Measurements from ENCODE around the gene RDH12.
"Not testable (repeated sequence)": the region's sequence is repeated elsewhere in the genome, so short reads cannot be mapped to it uniquely, and the experiment has no call there.

The RDH12 gene

GRCh38 chr14:67701492-67701891 lies at the start of gene RDH12:
TSS of gene RDH12 (plus strand) at chr14:67701886. CDS start at chr14:67722643, 20,757 bp downstream.
- H3K4me3 ChIP-seq (ENCODE audit: low read depth, low read length); DNase-seq (ENCODE audit: low read depth): not testable (repeated sequence)

DNA sequence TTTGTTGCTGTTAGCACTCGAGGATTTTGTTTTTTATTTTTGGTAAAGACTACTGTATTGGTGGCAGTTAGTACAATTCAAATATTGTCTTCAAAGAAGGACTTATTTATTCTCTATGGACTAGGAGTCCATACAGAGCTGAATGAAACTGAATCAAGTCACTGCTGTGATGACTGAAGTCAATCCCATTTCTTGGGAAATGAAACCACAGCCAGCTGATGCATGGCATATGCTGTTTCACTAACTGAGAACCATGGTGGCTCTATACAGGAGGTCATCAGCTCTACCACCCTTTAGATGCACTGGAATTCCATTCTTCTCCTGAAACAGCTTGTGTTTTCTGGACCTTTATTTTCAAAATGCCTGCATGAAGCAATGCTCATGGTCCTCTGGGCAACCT lies 49.5 kb upstream of the RDH12 start:
- no peak for DNase-seq (ENCODE audit: low read depth)
- no peak overlapping the region for H3K4me3 ChIP-seq (ENCODE audit: low read depth, low read length)

GRCh38 chr14:67653651-67654280 lies 47.9 kb upstream of the RDH12 start:
- DNase-seq (ENCODE audit: low read depth) = no peak
- H3K4me3 ChIP-seq (ENCODE audit: low read depth, low read length) = no peak overlapping the region

GRCh38 chr14:67663633-67664032 lies 38.1 kb upstream of the RDH12 start:
- no peak overlapping the region for H3K4me3 ChIP-seq (ENCODE audit: low read depth, low read length)
- DNase-seq (ENCODE audit: low read depth) = no peak

DNA sequence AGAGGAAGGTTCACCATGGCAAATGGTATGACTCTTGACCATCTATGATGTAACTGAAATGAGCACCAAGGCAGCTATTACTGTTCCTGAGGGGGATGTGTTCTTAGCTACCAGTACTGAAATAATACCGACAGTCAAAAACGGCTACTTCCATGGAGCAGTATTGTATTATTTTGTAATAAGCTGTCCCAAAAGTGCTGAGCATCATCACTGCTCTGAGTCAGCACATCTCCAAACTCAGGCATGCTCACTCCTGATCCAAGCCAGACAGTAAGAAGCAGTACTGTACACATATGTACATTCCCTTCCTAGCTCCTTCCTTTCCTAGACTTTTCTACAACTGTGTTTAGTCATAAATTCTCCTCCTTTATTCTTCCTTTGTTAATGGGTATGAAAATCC lies 35.8 kb upstream of the RDH12 start:
- H3K4me3 ChIP-seq (ENCODE audit: low read depth, low read length) = no peak overlapping the region
- DNase-seq (ENCODE audit: low read depth) = no peak

DNA sequence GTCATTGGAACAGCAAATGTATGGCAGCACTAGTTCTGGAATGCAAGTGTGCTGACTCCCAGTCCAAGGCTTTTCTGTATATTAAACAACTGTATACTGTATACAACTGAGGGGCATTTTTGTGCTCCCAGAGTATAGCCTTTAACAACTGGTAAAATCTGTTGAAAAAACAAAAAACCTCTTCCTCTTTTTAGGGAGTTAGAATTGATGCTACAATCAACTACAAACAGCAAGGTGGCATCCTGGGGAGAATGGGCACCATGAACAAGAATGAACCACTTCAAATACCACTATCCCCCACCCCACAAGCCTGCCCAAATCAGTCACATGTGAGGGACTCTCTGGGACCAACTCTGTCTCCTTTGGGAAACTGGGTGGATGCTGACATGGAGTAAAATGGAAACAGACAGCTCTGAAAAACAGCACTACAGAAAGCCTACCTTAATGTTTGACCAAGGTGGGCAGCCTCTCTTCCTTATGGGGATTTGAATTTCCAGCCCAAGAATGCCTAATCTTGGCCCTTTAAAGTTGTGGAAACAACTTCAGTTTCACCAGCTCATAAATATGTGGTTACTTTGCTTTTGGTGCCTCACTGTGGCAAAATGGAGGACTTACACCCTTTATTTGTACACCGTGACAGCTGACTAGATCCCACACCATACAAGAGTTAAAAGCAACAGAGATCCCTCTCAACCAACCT lies 34.8 kb upstream of the RDH12 start:
- no peak for DNase-seq (ENCODE audit: low read depth)
- H3K4me3 ChIP-seq (ENCODE audit: low read depth, low read length) = no peak overlapping the region

- H3K4me3 ChIP-seq (ENCODE audit: low read depth, low read length) = no peak overlapping the region
- DNase-seq (ENCODE audit: low read depth) = no peak
Measured at GRCh38 chr14:67668559-67668958, 33.1 kb upstream of the RDH12 start.

DNA sequence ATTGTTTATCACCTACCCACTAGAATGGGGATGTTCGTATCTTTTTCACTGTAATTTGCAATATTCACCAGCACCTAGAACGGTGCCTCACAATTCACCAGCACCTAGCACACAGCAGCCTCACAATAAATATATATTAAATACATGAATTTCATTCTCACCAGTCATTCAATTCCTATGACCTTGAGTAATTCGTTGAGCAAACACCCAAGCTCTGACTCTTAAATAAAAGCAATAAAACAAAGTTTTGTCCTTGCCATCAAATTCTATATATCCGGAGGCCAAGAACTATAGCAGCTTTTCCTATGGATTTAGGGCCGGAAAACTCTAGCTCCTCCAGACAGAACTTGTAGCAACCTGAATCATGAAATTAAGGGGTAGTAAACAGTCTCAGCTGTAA lies 28.2 kb upstream of the RDH12 start:
- DNase-seq (ENCODE audit: low read depth) = no peak
- peak overlapping the region; percentile 84 for H3K4me3 ChIP-seq (ENCODE audit: low read depth, low read length)

DNA sequence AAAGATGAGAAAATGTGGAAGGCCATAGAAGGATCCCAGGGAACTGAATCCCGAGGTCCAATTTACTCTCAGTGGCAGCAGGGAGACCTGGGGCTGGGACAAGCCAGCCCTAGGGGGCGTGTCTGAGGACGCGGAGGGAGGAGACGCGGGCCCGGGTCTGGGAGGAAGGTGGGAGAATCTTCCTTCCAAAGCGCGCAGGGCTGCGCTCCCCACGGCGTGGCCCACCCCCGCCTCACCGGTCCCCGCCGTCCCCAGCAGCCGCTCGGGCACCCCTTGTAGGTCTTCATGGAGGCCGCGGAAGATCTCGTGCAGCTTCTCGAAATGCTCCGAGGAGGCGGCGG lies 27.6 kb upstream of the RDH12 start:
- H3K4me3 ChIP-seq (ENCODE audit: low read depth, low read length) = peak overlapping the region; percentile 84
- DNase-seq (ENCODE audit: low read depth) = no peak

DNA sequence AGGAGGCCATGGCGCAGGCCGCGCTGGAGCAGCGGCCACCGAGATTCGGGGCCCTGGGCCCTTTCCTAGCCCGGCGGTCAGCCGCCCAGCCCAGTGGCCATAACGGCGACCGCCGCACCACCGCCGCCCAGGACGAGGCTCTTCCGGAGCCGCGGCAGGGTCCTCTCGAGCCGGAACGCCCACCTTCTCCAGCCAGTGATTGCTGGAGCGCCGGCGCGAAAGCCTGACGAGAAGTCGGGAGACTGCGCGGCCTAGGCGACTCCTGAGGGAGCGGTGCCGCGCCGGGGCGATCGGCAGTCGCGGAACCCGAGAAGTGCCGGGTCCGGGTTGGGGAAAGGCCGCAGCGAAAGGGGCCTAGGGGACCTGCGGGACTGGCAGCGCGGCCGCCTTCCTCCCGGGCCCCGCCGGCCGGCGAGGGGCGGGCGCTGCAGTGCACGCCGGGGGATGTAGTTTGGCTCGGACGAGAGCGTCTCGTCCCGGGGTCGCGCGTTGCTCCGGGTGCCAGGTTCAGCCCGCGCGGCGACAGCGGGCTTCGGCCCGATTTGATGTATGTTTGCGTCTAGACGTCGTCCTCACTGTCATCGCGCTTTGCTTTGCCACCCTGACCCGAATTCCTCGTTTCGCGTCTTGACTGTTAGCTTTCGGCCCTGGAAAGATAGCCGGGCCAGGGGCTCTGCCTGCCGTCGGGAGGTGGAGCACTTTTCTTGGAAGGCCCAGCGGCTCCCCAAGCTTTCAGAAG lies 27.0 kb upstream of the RDH12 start, which contains the start of gene VTI1B:
Gene VTI1B (minus strand): TSS at position 153 of the 739 bp plus-strand sequence. CDS start 143 bp downstream, at position 10.
- no peak for DNase-seq (ENCODE audit: low read depth)
- peak within 1 kb of the TSS; percentile 84 for H3K4me3 ChIP-seq (ENCODE audit: low read depth, low read length)

DNA sequence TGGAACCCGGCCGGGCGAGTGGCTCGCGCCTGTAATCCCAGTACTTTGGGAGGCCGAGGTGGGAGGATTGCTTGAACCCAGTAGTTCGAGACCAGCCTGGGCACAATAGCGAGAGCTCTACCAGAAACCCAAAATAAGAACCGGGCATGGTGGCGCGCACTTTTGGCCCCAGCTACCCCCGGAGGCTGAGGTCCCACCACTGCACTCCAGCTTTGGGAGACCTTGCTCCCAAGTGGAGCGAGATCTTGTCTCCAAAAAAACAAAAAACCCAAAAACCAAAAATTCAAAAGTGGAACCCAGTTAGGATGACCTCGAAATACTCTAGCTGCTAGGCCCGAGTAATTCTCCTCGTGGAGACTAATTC lies 26.5 kb upstream of the RDH12 start:
- H3K4me3 ChIP-seq (ENCODE audit: low read depth, low read length) = peak overlapping the region; percentile 84
- DNase-seq (ENCODE audit: low read depth) = no peak

DNA sequence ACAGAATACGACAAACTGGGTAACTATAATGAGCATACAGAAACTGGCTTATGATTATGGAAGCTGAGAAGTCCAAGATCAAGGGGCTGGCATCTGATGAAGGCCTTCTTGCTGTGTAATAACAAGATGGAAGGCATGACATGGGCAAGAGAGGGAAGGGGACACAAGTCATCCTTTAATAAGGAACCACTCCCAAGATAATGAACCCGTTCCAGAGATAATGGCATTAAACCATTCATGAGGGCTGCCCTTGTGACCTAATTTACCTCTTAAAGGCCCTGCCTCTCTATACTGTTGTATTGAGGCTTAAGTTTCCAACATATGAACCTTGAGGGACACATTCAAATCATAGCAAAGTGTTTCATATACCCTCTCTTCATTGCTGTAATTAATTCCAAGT lies 22.7 kb upstream of the RDH12 start:
- H3K4me3 ChIP-seq (ENCODE audit: low read depth, low read length) = no peak overlapping the region
- no peak for DNase-seq (ENCODE audit: low read depth)

DNA sequence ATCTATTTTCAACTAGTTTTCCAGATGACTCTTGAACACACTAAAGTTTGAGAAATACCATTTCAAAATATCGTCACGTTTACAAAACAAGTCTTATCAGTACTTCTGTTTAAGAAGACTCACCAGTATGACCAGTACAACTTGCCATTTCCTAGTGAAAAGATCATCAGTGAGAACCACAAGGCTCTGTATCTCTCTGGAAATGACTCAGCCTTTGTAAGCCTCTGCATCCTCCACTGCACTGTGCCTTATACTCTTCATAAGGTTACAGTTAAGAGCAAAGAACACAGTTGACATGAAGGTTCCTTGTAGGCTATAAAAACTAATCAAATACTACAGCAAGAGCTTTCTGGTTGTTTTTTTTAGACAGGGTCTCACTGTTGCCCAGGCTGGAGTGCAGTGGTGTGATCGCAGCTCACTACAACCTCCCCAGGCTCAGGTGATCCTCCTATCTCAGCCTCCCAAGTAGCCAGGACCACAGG lies 21.5 kb upstream of the RDH12 start:
- no peak for DNase-seq (ENCODE audit: low read depth)
- no peak overlapping the region for H3K4me3 ChIP-seq (ENCODE audit: low read depth, low read length)

DNA sequence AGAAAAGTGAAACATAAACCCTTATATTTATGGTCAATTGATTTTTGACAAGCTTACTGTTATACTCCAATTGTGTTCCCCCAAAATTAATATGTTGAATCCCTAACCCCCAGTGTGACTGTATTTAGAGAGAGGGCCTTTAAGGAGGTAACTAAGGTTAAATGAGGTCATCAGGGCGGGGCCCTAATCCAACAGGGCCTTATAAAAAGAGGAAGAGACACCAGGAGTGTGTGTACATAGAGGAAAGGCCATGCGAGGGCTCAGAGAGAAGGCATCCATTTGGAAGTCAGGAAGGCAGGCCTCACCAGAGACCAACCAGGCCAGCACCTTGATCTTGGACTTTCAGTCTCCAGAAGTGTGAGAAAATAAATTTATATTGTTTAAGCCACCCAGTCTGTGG lies 20.7 kb upstream of the RDH12 start:
- DNase-seq (ENCODE audit: low read depth) = no peak
- no peak overlapping the region for H3K4me3 ChIP-seq (ENCODE audit: low read depth, low read length)

DNA sequence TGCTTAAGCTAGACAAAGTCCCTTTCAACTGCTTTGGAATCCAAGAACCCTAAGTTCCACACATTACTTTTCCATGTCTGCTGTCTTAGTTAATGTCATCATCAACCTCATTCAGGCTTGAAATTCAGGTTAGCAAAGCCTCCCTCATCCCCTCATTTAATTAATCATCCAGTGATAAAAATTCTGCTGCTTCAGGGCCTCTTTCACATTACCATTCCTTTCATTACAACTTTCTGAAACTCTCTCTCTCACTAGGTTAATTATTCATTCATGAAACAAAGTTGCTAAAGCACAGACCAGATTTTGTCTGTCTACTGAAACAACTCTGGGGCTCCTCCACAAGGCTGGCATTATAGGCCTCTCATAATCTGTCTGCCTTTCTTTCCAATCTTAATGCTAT lies 17.8 kb upstream of the RDH12 start:
- no peak overlapping the region for H3K4me3 ChIP-seq (ENCODE audit: low read depth, low read length)
- DNase-seq (ENCODE audit: low read depth) = no peak

DNA sequence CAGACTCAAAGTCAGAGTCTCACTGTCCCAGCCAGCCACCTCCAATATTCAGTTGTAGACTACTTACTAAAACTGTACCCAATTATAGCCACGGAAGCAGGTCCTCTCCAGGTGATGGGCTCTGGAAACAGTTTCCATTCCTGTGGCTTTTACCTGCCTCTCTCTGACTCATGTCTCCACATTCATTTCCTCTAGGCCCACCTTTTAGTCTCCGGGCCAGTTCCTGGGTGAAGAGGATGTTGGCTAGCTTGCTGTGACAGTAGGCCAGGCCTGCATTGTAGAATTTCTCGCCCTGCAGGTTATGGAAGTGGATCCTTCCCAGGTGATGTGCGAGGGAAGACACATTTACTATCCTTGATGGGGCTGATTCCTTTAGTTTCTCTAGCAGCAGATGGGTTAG lies 11.7 kb upstream of the RDH12 start:
- DNase-seq (ENCODE audit: low read depth) = no peak
- no peak overlapping the region for H3K4me3 ChIP-seq (ENCODE audit: low read depth, low read length)

DNA sequence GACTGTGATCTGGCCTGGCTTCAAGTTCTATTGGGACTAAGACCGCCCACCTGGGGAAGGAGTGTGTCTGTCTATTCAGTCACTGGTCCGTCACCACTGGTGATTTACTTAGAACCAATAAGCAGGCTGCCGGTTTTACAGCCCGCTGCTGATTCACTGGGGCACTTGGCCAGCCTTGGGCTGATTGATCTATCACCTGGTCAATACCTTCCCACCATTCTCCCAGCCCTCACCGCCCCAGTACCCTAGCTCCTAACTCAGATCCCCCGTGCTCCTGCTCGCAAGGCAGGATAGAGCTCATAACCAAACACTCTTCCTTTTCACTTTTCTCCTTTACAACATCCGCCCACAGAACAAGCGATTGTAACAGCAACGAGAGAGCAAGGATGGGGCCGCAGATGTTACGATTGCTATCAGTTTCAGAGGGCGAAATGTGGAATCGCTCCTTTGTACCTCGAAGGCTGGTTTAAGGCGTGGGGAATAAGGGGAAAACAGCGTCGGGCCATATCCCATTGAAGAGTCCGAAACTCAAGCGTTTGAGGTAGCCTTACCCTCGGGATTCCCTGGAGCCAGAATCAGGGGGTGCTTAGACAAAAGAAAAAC lies 6.8 kb upstream of the RDH12 start:
- DNase-seq (ENCODE audit: low read depth) = peak; percentile 87
- peak overlapping the region; percentile 87 for H3K4me3 ChIP-seq (ENCODE audit: low read depth, low read length)

DNA sequence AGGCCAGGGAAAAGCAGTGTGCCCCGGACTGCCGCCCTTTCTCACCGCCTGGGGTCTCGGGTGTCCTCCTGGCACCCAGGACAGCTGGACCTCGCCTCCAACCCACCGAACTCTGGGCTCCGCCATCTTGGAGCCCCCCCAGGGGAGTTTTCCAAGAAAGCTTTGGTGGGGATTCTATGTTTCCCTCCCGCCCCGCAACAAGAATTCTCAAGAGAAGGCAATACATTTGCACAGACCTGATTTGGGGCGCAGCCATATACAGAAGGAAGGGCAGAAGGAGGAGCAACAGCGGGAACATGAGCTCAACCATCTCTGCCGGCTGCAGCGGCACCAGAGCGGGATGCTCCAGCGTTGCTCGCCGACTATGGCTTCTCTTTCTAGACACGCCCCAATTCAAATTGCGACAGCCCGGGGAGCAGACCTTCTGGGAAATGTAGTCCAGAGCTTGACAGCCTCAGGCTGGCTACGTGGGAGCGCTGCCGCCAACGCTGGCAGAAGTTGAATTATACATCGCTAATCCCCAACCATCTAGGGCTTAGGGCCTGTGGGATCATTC lies 6.2 kb upstream of the RDH12 start, which contains the start of gene RDH11:
Gene RDH11 (minus strand): TSS at position 371 of the 556 bp plus-strand sequence. CDS start 61 bp downstream, at position 310.
- DNase-seq (ENCODE audit: low read depth) = peak; percentile 72
- peak within 1 kb of the TSS; percentile 87 for H3K4me3 ChIP-seq (ENCODE audit: low read depth, low read length)

GRCh38 chr14:67697006-67697405 lies 4.7 kb upstream of the RDH12 start:
- DNase-seq (ENCODE audit: low read depth) = no peak
- H3K4me3 ChIP-seq (ENCODE audit: low read depth, low read length) = no peak overlapping the region

DNA sequence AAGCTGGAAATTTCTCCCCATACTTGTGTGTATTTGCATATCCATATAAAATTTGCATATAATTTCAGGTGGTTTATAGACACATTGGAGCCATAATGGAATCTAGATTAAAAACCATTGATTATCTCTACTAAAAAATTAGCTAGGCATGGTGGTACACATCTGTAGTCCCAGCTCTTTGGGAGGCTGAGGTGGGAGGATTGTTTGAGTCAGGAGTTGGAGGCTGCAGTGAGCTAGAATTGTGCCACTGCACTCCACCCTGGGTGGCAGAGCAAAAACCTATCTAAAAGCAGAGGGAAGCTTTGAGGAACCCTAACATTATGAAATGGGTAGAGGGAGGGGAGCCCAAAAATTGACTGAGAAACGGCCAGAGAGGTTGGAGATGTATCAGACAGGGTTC lies 3.5 kb upstream of the RDH12 start:
- no peak overlapping the region for H3K4me3 ChIP-seq (ENCODE audit: low read depth, low read length)
- no peak for DNase-seq (ENCODE audit: low read depth)
